PC-9 (cell line): ENCODE data around the gene SUCO.
"Not testable (repeated sequence)": the region's sequence is repeated elsewhere in the genome, so short reads cannot be mapped to it uniquely, and the experiment has no call there.

Experiments used
- EZH2 ChIP-seq: fragments of 200-600 bp; sonication (generic); IDR thresholded peaks from 2 replicates; pipeline ENCODE4 v1.8.0; 2017; ENCODE audit warnings: antibody characterized with exemption, low read depth
- TF ChIP-seq, protein P1 (sequence below): fragments of 200-600 bp; sonication (generic); conservative IDR thresholded peaks from 2 replicates; pipeline ENCODE4 v1.6.1; 2017; ENCODE audit warnings: mixed run types, antibody characterized with exemption, mild to moderate bottlenecking, moderate library complexity

DNA sequence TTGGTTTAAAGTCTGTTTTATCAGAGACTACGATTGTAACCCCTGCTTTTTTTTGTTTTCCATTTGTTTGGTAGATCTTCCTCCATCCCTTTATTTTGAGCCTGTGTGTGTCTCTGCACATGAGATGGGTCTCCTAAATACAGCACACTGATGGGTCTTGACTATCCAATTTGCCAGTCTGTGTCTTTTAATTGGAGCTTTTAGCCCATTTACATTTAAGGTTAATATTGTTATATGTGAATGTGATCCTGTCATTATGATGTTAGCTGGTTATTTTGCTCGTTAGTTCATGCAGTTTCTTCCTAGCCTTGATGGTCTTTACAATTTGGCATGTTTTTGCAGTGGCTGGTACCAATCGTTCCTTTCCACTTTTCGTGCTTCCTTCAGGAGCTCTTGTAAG, 62.1 kb downstream of the SUCO start:
- TF ChIP-seq, protein P1, sequence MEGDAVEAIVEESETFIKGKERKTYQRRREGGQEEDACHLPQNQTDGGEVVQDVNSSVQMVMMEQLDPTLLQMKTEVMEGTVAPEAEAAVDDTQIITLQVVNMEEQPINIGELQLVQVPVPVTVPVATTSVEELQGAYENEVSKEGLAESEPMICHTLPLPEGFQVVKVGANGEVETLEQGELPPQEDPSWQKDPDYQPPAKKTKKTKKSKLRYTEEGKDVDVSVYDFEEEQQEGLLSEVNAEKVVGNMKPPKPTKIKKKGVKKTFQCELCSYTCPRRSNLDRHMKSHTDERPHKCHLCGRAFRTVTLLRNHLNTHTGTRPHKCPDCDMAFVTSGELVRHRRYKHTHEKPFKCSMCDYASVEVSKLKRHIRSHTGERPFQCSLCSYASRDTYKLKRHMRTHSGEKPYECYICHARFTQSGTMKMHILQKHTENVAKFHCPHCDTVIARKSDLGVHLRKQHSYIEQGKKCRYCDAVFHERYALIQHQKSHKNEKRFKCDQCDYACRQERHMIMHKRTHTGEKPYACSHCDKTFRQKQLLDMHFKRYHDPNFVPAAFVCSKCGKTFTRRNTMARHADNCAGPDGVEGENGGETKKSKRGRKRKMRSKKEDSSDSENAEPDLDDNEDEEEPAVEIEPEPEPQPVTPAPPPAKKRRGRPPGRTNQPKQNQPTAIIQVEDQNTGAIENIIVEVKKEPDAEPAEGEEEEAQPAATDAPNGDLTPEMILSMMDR = not testable (repeated sequence)
- TF ChIP-seq EZH2 = not testable (repeated sequence)
